Ectodermal cell (in vitro differentiated cells): Measurements from ENCODE around the gene TRIM32.

ENCODE experiments used
- H3K27ac ChIP-seq: 2 replicates; pipeline ENCODE4 v1.7.0; 2013; ENCODE audit warnings: mild to moderate bottlenecking, low read depth, low read length; ENCODE audit not compliant: insufficient read depth, poor library complexity, severe bottlenecking
- H3K27me3 ChIP-seq: 2 replicates; pipeline ENCODE4 v1.7.0; 2013; ENCODE audit warnings: mild to moderate bottlenecking, low read length; ENCODE audit not compliant: insufficient read depth, control insufficient read depth, poor library complexity, severe bottlenecking
- H3K36me3 ChIP-seq: one replicate; pipeline ENCODE4 v1.7.0; 2013; ENCODE audit warnings: low read length; ENCODE audit not compliant: control insufficient read depth, insufficient read depth
- H3K4me1 ChIP-seq: one replicate; pipeline ENCODE4 v1.7.0; 2013; ENCODE audit warnings: low read length; ENCODE audit not compliant: control insufficient read depth, insufficient read depth
- H3K4me3 ChIP-seq: 2 replicates; pipeline ENCODE4 v1.7.0; 2013; ENCODE audit warnings: low read depth, low read length, control low read depth; ENCODE audit not compliant: insufficient read depth
- H3K9me3 ChIP-seq: 2 replicates; pipeline ENCODE4 v1.7.0; 2013; ENCODE audit warnings: mild to moderate bottlenecking, low read length, moderate library complexity; ENCODE audit not compliant: control insufficient read depth
- WGBS, 2 experiments: methylation state at CpG; one replicate each; pipeline ENCODE4 v1.1.7; 2013; ENCODE audit warnings: missing lambda C conversion rate in 2 of 2; 5-methylcytosine and 5-hydroxymethylcytosine counted together

Gene TRIM32

GRCh38 chr9:116749772-116750171 is 62.7 kb downstream of the TRIM32 start:
- no peak overlapping the region for H3K27ac ChIP-seq
- H3K27me3 ChIP-seq = no peaks in the 10 kb centered on the region
- H3K4me1 ChIP-seq = no peaks in the 10 kb centered on the region
- no peaks in the 10 kb centered on the region for H3K36me3 ChIP-seq
- H3K4me3 ChIP-seq = no peak overlapping the region
- no peaks in the 10 kb centered on the region for H3K9me3 ChIP-seq
- 92 to 93% methylated on average over 2 of the region's 2 CpGs for WGBS, 2 experiments

- no peaks in the 10 kb centered on the region for H3K27me3 ChIP-seq
- H3K9me3 ChIP-seq = no peaks in the 10 kb centered on the region
- no peak overlapping the region for H3K4me3 ChIP-seq
- no peaks in the 10 kb centered on the region for H3K4me1 ChIP-seq
- WGBS, 2 experiments = 62 to 72% methylated on average over 2 of the region's 2 CpGs
- H3K36me3 ChIP-seq = no peaks in the 10 kb centered on the region
- no peak overlapping the region for H3K27ac ChIP-seq
Measured at GRCh38 chr9:116750510-116750909, 63.4 kb downstream of the TRIM32 start.
